Measurements from ENCODE around the gene PHKB. TPM values are rescaled to one million over a fixed set of nuclear protein-coding genes. Genes with fewer than 3 reads are reported as not detected.

PHKB gene
- total RNA-seq, 1 donor from 2014 or later, result 49.6 TPM

DNA sequence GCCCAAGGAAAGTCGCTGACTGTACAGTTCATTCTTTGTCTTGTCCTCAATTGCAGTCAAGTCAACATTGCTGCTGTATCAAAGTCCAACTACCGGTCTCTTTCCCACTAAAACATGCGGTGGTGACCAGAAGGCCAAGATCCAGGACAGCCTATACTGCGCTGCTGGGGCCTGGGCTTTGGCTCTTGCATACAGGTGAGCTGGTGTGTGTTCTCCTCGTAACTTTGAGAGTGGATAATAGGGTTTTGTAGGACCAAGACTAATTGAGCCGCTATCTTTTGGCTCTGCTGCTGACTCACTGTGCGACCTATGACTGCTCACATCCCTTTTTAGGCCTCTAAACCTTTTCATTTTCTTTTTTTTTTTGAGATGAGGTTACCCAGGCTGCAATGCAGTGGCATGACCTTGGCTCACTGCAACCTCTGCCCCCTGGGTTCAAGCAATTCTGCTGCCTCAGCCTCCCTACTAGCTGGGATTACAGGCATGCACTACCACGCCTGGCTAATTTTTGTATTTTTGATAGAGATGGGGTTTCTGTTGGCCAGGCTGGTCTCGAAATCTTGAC, 38.7 kb downstream of the PHKB start:
- Histone ChIP-seq H3K79me2 (ENCODE audit: insufficient read depth, low read length) (no peaks in the 10 kb centered on the region), H3K4me1 (ENCODE audit: insufficient read depth, low read length) (peaks cover 5% of the 10 kb centered on the region), H3K9me3 (ENCODE audit: insufficient read depth, low read depth, low read length) (no peaks in the 10 kb centered on the region), H3K4me3 (ENCODE audit: insufficient read depth, low read depth, low read length) (no peak overlapping the region), H3K4me2 (ENCODE audit: low read length) (no peak overlapping the region), H2AFZ (ENCODE audit: low read depth, low read length) (no peak overlapping the region), H3K27me3 (ENCODE audit: insufficient read depth, low read length) (no peaks in the 10 kb centered on the region), H3K9ac (ENCODE audit: low read length) (no peak overlapping the region), H4K20me1 (ENCODE audit: insufficient read depth, low read length) (peaks cover 9% of the 10 kb centered on the region), H3K27ac (ENCODE audit: low read depth, low read length) (no peak overlapping the region), H3K36me3 (ENCODE audit: insufficient read depth, low read length) (peaks cover 3% of the 10 kb centered on the region)
- no peaks in the 10 kb centered on the region for H3K9me3 Mint-ChIP-seq (ENCODE audit: unreplicated experiment)
- FAIRE-seq (no peak), DNase-seq (ENCODE audit: low read depth) (no peak)
- H3K4me1 Mint-ChIP-seq (ENCODE audit: low read depth, unreplicated experiment), result peaks cover 4% of the 10 kb centered on the region
- TF ChIP-seq, protein P1, sequence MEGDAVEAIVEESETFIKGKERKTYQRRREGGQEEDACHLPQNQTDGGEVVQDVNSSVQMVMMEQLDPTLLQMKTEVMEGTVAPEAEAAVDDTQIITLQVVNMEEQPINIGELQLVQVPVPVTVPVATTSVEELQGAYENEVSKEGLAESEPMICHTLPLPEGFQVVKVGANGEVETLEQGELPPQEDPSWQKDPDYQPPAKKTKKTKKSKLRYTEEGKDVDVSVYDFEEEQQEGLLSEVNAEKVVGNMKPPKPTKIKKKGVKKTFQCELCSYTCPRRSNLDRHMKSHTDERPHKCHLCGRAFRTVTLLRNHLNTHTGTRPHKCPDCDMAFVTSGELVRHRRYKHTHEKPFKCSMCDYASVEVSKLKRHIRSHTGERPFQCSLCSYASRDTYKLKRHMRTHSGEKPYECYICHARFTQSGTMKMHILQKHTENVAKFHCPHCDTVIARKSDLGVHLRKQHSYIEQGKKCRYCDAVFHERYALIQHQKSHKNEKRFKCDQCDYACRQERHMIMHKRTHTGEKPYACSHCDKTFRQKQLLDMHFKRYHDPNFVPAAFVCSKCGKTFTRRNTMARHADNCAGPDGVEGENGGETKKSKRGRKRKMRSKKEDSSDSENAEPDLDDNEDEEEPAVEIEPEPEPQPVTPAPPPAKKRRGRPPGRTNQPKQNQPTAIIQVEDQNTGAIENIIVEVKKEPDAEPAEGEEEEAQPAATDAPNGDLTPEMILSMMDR (IDR thresholded peaks at IDR 0.05; ENCODE audit: insufficient read depth, low read depth, low read length), result no peak
- no peak for TF ChIP-seq EZH2 (IDR thresholded peaks at IDR 0.05; ENCODE audit: insufficient read depth, low read length)
- no peak overlapping the region for H3K27ac Mint-ChIP-seq (ENCODE audit: unreplicated experiment)
- H3K27me3 Mint-ChIP-seq (ENCODE audit: low read depth, unreplicated experiment), result no peaks in the 10 kb centered on the region
- H3K4me3 Mint-ChIP-seq (ENCODE audit: unreplicated experiment), result no peak overlapping the region
- peaks cover 7% of the 10 kb centered on the region for H3K36me3 Mint-ChIP-seq (ENCODE audit: low read depth, unreplicated experiment)

DNA sequence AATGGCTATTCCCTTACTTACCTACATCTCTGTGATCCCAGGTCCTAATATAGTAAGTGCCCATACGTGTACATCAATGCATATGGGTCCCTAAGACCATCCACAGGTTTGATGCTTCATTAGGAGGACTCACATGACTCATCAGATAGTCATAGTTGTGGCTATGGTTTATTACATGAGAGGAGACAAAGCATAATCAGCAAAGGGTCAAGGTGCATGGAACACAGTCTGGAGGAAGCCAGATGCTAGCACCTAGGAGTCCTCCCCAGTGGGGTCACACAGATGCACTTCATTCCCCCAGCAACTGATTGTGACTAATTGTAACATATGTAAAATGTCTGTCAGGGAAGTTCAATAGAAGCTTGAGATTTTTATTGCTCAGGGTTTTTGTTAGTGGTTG, 42.8 kb downstream of the PHKB start:
- no peak overlapping the region for H3K27ac Mint-ChIP-seq (ENCODE audit: unreplicated experiment)
- Histone ChIP-seq H3K9ac (ENCODE audit: low read length) (no peak overlapping the region), H3K79me2 (ENCODE audit: insufficient read depth, low read length) (no peaks in the 10 kb centered on the region), H2AFZ (ENCODE audit: low read depth, low read length) (no peak overlapping the region), H3K4me1 (ENCODE audit: insufficient read depth, low read length) (peaks cover 5% of the 10 kb centered on the region), H3K9me3 (ENCODE audit: insufficient read depth, low read depth, low read length) (no peaks in the 10 kb centered on the region), H4K20me1 (ENCODE audit: insufficient read depth, low read length) (no peaks in the 10 kb centered on the region), H3K27me3 (ENCODE audit: insufficient read depth, low read length) (no peaks in the 10 kb centered on the region), H3K4me3 (ENCODE audit: insufficient read depth, low read depth, low read length) (no peak overlapping the region), H3K27ac (ENCODE audit: low read depth, low read length) (no peak overlapping the region), H3K36me3 (ENCODE audit: insufficient read depth, low read length) (peaks cover 3% of the 10 kb centered on the region), H3K4me2 (ENCODE audit: low read length) (no peak overlapping the region)
- peaks cover 4% of the 10 kb centered on the region for H3K4me1 Mint-ChIP-seq (ENCODE audit: low read depth, unreplicated experiment)
- FAIRE-seq, result no peak
- H3K36me3 Mint-ChIP-seq (ENCODE audit: low read depth, unreplicated experiment), result peaks cover 7% of the 10 kb centered on the region
- TF ChIP-seq, protein P1 (IDR thresholded peaks at IDR 0.05; ENCODE audit: insufficient read depth, low read depth, low read length), result no peak
- peak; percentile 35 for DNase-seq (ENCODE audit: low read depth)
- no peak overlapping the region for H3K4me3 Mint-ChIP-seq (ENCODE audit: unreplicated experiment)
- no peaks in the 10 kb centered on the region for H3K9me3 Mint-ChIP-seq (ENCODE audit: unreplicated experiment)
- no peaks in the 10 kb centered on the region for H3K27me3 Mint-ChIP-seq (ENCODE audit: low read depth, unreplicated experiment)

GRCh38 chr16:47504599-47504998, 43.5 kb downstream of the PHKB start:
- no peak overlapping the region for H3K9ac ChIP-seq (ENCODE audit: low read length)
- TF ChIP-seq EZH2 (IDR thresholded peaks at IDR 0.05; ENCODE audit: insufficient read depth, low read length), result no peak
- TF ChIP-seq, protein P1 (IDR thresholded peaks at IDR 0.05; ENCODE audit: insufficient read depth, low read depth, low read length), result no peak
- no peaks in the 10 kb centered on the region for H3K27me3 ChIP-seq (ENCODE audit: insufficient read depth, low read length)
- H3K4me3 ChIP-seq (ENCODE audit: insufficient read depth, low read depth, low read length), result no peak overlapping the region
- FAIRE-seq (no peak), DNase-seq (ENCODE audit: low read depth) (no peak)
- no peaks in the 10 kb centered on the region for H4K20me1 ChIP-seq (ENCODE audit: insufficient read depth, low read length)
- H2AFZ ChIP-seq (ENCODE audit: low read depth, low read length), result no peak overlapping the region
- Mint-ChIP-seq H3K4me1 (ENCODE audit: low read depth, unreplicated experiment) (peaks cover 4% of the 10 kb centered on the region), H3K4me3 (ENCODE audit: unreplicated experiment) (no peak overlapping the region), H3K9me3 (ENCODE audit: unreplicated experiment) (no peaks in the 10 kb centered on the region), H3K27ac (ENCODE audit: unreplicated experiment) (no peak overlapping the region), H3K36me3 (ENCODE audit: low read depth, unreplicated experiment) (peaks cover 7% of the 10 kb centered on the region), H3K27me3 (ENCODE audit: low read depth, unreplicated experiment) (no peaks in the 10 kb centered on the region)
- no peaks in the 10 kb centered on the region for H3K79me2 ChIP-seq (ENCODE audit: insufficient read depth, low read length)
- no peak overlapping the region for H3K27ac ChIP-seq (ENCODE audit: low read depth, low read length)
- no peaks in the 10 kb centered on the region for H3K9me3 ChIP-seq (ENCODE audit: insufficient read depth, low read depth, low read length)
- peaks cover 3% of the 10 kb centered on the region for H3K36me3 ChIP-seq (ENCODE audit: insufficient read depth, low read length)
- peaks cover 5% of the 10 kb centered on the region for H3K4me1 ChIP-seq (ENCODE audit: insufficient read depth, low read length)
- no peak overlapping the region for H3K4me2 ChIP-seq (ENCODE audit: low read length)
